Measurements from ENCODE around the gene VASN. TPM values are rescaled to one million over a fixed set of nuclear protein-coding genes. Genes with fewer than 3 reads are reported as not detected.

The VASN gene
- total and polyA plus RNA-seq, 10 of the 15 experiments (the other 5 are each of a cell fraction or from before 2014, with no cell fraction given) = 0.02 to 0.19 (median 0.14) TPM; not detected in 6

DNA sequence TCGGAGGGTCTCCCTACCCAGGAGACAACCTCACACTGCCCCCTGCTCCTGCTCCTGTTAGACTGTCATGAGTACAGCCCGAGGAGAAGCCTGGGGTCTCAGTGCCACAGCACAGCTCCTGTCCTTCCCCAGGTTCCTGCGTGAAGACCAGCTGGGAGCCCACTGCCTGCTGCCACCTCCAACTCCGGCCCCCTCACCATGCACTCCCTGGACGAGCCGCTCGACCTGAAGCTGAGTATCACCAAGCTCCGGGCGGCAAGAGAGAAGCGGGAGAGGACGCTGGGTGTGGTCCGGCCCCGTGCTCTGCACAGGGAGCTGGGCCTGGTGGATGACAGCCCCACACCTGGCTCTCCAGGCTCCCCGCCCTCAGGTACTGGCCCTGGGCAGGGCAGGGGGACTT lies 39.6 kb upstream of the VASN start:
- TF ChIP-seq BCL3 (IDR thresholded peaks at IDR 0.05; ENCODE audit: borderline replicate concordance, insufficient read depth, low read depth, low read length, poor library complexity, severe bottlenecking) (no peak), TCF7 (IDR thresholded peaks at IDR 0.05; ENCODE audit: borderline replicate concordance) (no peak), CBFB (IDR thresholded peaks at IDR 0.05; ENCODE audit: low read depth) (no peak), IRF4 (IDR thresholded peaks at IDR 0.05; ENCODE audit: low read depth, low read length) (no peak), CREB1 (IDR thresholded peaks at IDR 0.05; ENCODE audit: low read depth) (no peak), KLF5 (IDR thresholded peaks at IDR 0.05; ENCODE audit: partially characterized antibody) (no peak)
- TF ChIP-seq, protein P1, sequence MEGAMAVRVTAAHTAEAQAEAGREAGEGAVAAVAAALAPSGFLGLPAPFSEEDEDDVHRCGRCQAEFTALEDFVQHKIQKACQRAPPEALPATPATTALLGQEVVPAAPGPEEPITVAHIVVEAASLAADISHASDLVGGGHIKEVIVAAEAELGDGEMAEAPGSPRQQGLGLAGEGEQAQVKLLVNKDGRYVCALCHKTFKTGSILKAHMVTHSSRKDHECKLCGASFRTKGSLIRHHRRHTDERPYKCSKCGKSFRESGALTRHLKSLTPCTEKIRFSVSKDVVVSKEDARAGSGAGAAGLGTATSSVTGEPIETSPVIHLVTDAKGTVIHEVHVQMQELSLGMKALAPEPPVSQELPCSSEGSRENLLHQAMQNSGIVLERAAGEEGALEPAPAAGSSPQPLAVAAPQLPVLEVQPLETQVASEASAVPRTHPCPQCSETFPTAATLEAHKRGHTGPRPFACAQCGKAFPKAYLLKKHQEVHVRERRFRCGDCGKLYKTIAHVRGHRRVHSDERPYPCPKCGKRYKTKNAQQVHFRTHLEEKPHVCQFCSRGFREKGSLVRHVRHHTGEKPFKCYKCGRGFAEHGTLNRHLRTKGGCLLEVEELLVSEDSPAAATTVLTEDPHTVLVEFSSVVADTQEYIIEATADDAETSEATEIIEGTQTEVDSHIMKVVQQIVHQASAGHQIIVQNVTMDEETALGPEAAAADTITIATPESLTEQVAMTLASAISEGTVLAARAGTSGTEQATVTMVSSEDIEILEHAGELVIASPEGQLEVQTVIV (IDR thresholded peaks at IDR 0.05; ENCODE audit: borderline replicate concordance, partially characterized antibody) = no peak
- TF ChIP-seq, protein P2, sequence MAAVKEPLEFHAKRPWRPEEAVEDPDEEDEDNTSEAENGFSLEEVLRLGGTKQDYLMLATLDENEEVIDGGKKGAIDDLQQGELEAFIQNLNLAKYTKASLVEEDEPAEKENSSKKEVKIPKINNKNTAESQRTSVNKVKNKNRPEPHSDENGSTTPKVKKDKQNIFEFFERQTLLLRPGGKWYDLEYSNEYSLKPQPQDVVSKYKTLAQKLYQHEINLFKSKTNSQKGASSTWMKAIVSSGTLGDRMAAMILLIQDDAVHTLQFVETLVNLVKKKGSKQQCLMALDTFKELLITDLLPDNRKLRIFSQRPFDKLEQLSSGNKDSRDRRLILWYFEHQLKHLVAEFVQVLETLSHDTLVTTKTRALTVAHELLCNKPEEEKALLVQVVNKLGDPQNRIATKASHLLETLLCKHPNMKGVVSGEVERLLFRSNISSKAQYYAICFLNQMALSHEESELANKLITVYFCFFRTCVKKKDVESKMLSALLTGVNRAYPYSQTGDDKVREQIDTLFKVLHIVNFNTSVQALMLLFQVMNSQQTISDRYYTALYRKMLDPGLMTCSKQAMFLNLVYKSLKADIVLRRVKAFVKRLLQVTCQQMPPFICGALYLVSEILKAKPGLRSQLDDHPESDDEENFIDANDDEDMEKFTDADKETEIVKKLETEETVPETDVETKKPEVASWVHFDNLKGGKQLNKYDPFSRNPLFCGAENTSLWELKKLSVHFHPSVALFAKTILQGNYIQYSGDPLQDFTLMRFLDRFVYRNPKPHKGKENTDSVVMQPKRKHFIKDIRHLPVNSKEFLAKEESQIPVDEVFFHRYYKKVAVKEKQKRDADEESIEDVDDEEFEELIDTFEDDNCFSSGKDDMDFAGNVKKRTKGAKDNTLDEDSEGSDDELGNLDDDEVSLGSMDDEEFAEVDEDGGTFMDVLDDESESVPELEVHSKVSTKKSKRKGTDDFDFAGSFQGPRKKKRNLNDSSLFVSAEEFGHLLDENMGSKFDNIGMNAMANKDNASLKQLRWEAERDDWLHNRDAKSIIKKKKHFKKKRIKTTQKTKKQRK (IDR thresholded peaks at IDR 0.05; ENCODE audit: low read depth, low read length) = no peak
- Histone ChIP-seq H3K27ac (ENCODE audit: control insufficient read depth, insufficient read depth) (no peak overlapping the region), H2AFZ (ENCODE audit: control insufficient read depth, low read depth, low read length) (no peak overlapping the region), H3K79me2 (ENCODE audit: control insufficient read depth, insufficient read depth, low read length) (no peaks in the 10 kb centered on the region), H3K36me3 (ENCODE audit: control insufficient read depth in 2 of 2, insufficient read depth in 2 of 2, low read length in 1 of 2) (no peaks in the 10 kb centered on the region; a peak in 1 of 4 replicates), H3K27me3 (replicated peaks in 1 of 2; ENCODE audit: control insufficient read depth in 2 of 2, insufficient read depth in 2 of 2, low read length in 1 of 2) (no peaks in the 10 kb centered on the region), H3K4me1 (ENCODE audit: control insufficient read depth, insufficient read depth, low read length) (no peaks in the 10 kb centered on the region; the same call in 1 of the 2 replicates), H4K20me1 (ENCODE audit: control insufficient read depth, insufficient read depth) (no peaks in the 10 kb centered on the region), H3K4me3 (no peak overlapping the region), H3K9me3 (replicated peaks; ENCODE audit: control insufficient read depth, insufficient read depth, low read length) (no peaks in the 10 kb centered on the region), H3K9ac (ENCODE audit: control insufficient read depth, insufficient read depth, low read length) (no peak overlapping the region), H3K4me2 (ENCODE audit: control insufficient read depth, insufficient read depth) (no peak overlapping the region)
- CTCF ChIA-PET = interaction anchor here (0.6 to 12.1 kb wide), 14 partner anchors 9 to 392 kb away, joined by 3 to 145 read pairs (median 5); partner anchors contain the start of gene TFAP4
- RAD21 ChIA-PET (ENCODE audit: unreplicated experiment) = interaction anchor here (1.0 to 3.2 kb wide), 5 partner anchors 18 to 79 kb away, joined by 3 to 21 read pairs (median 5); no protein-coding TSS in a partner anchor
- in situ Hi-C loops (cut with MboI) = loop anchor here (5.0 kb wide), 1 partner anchor 45 kb away; no protein-coding TSS in a partner anchor
- 47% methylated on average over 14 of the region's 14 CpGs for WGBS (ENCODE audit: insufficient coverage, insufficient replicate concordance, low lambda C conversion rate, missing lambda C conversion rate)
- FAIRE-seq (no peak), ATAC-seq (no peak), DNase-seq (ENCODE audit: low read depth, low spot score) (no peak)
- SMC1A ChIA-PET (ENCODE audit: uncharacterized antibody, unreplicated experiment) = interaction anchor here (0.6 to 1.0 kb wide), 4 partner anchors 22 to 219 kb away, joined by 3 read pairs; no protein-coding TSS in a partner anchor
- intact Hi-C loops (cut with micrococcal nuclease; ENCODE audit: unreplicated experiment) = loop anchor here (10.0 kb wide), 1 partner anchor 127 kb away; no protein-coding TSS in a partner anchor
- no TSS peak for BruUV-seq (replicated peaks)
- POLR2A ChIA-PET = interaction anchor here (0.6 to 1.4 kb wide), 3 partner anchors 34 to 46 kb away, joined by 3 to 10 read pairs (median 6); no protein-coding TSS in a partner anchor

Measured in GM12878 (cell line).